Erythroblast (primary cell): ENCODE data around the gene LDLRAD4.

Experiments
- GATA1 ChIP-seq: IDR thresholded peaks from 2 replicates; pipeline ENCODE4 v1.6.1; 2011; ENCODE audit warnings: low read depth, mild to moderate bottlenecking, control low read depth, low read length, moderate library complexity
- POLR2A ChIP-seq: IDR thresholded peaks from 2 replicates; pipeline ENCODE4 v1.6.1; 2011; ENCODE audit warnings: mild to moderate bottlenecking, low read length

GRCh38 chr18:13589943-13590342, 371.4 kb downstream of the LDLRAD4 start:
- TF ChIP-seq POLR2A (no peak), GATA1 (no peak)
